GM21381 (cell line): ENCODE data around the gene VPS13C.

Source experiments
- ATAC-seq: cut with Tn5 transposase; IDR thresholded peaks from one replicate; pipeline ENCODE4 v1.9.1; 2021; ENCODE audit warnings: mild to moderate bottlenecking, moderate library complexity; ENCODE audit not compliant: unreplicated experiment

The VPS13C gene

DNA sequence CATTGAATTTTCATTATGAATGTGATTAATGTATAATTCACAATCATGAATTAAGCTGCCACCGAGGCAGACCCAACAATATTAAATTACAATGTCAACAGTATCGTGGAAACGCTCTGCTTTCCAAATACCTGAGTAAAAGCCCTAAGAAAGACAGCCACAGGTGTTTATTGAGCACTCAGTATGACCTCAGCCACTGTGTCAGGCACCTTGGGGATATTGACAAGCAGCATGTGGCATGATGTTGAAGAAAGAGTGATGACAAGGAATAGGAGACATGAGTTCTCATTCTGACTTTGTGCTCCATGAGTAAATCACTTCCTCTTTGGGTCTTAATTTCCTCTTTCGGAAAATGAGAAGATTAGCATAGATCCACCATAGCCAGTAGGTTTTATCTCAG lies 19.3 kb upstream of the VPS13C start:
- no peak for ATAC-seq

DNA sequence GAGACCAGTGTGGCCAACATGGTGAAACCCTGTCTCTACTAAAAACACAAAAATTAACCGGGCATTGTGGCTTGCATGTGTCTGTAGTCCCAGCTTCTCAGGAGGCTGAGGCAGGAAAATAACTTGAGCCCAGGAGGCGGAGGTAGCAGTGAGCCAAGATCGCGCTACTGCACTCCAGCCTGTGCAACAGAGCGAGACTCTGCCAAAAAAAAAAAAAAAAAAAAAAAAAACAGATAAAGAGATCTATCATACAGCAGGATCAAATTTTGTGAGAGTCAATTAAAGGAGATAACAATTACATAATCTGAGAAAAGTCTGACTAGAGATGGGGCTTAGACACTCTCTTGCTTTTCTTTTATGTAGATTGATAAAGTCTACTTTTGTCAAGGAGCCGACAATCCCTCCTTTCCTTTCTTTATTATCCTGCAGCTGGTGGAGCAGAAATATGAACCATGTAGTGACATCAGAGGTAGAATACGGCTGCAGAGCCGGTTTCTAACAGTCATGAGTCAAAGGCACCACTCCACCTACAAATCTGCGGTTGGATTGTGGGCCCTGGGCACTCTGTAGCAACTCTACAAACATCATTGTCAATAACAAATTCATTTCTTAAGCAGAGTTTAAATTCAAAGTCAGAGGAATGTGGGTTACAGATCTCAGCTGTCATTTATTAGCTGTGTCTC lies 15.5 kb upstream of the VPS13C start:
- ATAC-seq, result no peak

DNA sequence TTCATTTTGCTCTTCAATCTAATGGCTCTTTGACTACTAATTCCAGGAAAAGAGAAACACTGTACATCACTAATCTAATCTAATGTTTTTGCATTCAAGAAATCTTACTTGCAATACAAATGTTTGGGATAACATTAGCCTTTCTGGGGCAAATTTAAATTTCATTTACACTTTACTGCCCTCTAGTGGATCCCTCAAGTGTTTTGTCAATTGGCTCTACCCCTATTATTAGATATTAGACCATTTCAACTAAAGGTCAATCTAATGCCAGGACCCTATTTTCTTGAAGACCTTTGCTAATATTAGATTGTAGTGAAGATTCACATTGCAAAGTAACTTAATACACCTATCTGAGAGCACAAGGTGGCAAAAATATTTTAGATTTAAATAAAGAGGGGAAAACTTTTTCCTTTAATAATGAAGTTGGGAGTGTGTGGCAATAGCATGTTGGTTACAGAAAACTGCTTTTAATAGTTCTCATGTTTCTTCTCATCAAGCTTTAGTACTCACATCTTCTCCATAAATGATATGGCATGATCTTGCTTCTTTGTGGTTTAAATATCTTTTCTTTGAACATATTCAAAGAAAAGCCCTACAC lies 11.6 kb upstream of the VPS13C start:
- ATAC-seq, result no peak

DNA sequence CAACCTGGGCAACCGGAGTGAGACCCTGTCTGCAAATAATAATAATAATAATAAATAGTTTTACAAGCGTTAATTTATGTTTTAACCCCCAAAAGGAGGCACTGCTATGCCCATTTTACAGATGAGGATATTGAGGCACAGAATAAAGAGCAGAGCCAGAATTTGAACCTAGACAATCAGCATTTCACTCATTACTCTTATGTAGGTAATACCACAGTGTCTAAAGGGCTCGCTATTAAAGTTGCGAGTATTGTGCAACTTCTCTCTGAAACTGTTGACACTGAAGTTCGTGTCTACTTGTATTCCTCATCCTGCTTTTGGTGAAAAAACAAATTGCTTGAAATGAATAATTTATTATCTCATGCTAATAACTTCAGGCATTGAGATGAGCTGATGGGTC lies 9.3 kb upstream of the VPS13C start:
- no peak for ATAC-seq

DNA sequence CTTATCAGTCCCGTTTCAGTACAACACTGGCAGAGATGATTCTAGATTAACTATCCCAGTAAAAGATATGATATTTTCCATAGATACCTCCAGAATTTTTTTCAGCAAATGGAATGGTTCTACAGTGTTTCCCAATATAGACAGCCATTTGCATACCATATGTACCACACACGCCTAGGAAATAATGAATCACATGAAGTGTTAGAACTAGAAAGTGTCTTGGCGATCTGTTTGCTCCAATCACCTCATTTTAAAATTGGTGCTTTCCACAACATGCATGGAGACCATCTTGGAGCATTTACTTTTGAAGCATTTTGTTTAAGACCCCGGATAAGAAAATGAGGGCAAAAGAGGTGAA lies 8.5 kb upstream of the VPS13C start:
- no peak for ATAC-seq

DNA sequence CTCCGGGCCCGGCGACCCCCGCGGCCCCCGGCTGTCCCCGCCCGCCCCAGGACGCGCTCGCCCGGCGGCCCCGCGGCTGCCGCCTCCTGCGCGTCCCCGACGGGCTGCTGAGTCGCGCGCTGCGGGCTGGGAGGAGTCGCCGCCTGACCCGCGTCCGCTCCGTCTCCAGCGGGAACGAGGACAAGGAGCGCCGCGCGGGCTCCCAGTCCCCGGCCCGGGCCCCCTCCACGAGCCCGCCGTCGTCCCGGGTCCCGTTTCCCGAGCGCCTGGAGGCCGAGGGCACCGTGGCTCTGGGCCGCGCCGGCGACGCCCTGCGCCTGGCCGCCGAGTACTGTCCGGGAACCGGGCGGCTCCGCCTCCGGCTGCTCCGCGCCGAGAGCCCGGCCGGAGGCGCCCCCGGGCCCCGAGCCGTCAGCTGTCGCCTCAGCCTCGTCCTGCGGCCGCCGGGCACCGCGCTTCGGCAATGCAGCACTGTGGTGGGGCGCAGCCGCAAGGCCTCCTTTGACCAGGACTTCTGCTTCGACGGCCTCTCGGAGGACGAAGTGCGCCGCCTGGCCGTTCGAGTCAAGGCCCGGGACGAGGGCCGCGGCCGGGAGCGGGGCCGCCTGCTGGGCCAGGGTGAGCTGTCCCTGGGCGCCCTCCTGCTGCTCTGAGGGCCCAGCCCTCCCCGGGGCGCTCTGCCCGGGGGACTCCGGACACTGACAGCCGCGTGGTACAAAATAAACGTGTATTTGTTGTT lies 8.0 kb upstream of the VPS13C start:
- ATAC-seq, result no peak

DNA sequence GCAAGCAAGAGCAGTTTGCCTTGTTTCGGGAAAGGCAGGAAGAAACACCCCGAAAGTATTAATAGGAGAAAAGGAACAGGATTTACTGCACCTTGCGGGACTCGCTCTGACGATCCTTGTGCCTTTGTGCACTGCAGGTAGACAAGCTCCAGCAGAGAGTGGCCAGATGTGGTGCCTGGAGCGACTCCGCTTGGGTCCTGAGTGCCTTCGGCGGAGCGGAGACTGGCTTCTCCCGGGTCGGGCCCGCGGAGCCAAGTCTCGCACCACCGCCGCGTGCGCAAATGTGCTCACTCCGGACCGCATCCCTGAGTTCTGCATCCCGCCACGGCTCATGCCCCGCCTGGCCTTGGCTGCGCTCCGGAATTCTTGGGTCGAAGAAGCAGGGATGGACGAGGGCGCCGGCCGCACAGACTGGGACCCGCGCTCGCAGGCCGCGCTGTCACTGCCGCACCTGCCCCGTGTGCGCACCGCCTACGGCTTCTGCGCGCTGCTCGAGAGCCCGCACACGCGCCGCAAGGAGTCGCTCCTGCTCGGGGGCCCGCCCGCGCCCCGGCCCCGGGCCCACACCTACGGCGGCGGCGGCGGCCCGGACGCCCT lies 7.3 kb upstream of the VPS13C start:
- ATAC-seq, result no peak

DNA sequence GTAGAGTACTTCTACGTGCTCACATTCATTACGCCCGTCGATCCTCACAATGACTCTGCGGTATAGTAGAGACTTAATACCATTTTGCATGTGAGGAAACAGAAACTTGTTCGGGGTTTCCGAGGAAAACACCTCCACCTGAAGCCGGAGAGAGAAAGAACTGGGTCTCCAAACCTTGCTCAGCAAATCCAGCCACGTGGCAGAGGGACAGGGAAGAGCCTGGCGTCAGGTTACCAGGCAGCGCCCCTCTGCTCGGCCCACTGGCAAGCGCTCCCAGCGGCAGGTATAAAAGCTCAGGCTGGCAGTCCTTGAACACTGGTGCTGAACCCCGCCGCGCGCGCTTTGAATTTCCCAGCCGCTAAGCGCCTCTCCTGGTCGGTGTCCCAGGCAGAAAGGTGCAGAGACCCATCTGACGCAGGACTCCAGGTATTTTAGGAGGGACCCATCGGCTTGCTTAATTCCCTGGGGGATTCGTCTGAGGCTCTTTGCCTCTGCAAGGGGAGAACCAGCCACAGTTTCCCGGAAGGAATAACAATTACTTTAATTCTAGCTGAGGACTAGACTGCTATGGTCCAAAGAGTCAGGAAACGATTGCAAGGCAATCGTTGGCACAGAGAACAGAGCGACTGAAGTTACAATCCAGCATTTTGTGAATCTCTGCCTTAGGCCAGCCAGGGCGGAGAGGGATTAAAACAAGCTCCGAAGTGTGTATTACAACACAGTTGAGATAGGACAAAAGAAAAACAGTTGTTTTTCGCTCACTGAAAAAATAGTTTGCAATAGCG lies 6.6 kb upstream of the VPS13C start, which contains the start of gene C2CD4A:
TSS of gene C2CD4A (plus strand) at position 315 of the 785 bp plus-strand sequence. CDS start 637 bp downstream, outside the sequence.
- ATAC-seq, result no peak

DNA sequence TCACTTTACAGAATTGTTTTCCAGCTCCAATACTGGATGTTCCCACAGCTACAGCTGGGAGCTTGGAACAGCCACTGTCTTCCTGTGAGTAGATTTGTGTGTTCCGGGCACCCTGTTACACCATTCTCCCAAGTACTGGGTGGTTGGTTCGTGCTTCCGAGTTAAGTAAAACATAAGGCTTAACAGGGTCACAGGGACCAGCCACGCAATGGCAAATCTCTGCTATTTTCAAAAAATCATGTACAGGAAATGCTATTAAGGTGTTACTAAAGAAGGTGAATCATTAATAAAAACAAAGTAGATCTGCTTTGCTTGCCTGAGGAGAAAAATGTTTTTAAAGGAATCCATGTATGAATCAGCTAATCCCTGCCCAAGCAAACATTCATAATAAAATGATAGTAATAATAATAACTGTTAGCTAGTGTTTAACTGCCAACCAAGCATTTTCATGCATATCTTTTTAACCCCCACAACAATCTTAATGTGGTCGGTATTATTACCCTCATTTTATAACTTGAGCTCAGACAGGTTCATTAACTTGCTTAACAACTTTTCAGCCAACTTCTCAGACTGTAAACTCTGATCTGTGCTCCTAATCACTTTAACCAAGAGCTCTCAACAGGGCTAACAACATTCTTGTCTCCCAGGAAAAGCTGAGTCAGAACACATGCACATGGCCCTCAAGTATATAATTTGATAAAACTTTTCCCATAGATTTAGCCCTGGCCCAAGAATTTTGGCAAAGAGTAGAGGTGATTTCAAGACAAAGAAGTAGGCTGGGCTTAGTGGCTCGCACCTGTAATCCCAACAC lies 3.8 kb upstream of the VPS13C start:
- no peak for ATAC-seq

DNA sequence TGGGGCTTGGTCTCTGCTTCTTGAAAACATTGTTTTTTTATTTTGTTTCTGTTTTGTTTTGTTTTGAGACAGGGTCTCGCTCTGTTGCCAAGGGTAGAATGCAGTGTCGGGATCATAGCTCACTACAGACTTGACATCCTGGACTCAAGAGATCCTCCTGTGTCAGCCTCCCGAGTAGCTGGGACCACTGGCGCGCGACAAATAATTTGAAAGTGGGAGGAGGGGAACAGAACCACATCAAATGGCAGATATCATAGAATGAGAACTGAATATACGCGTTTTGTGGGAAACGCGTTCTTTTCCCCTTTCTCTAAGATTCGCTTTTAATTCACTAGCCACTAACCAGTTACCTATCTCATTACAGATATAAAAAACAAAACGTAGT lies 641 bp upstream of the VPS13C start:
- no peak for ATAC-seq

DNA sequence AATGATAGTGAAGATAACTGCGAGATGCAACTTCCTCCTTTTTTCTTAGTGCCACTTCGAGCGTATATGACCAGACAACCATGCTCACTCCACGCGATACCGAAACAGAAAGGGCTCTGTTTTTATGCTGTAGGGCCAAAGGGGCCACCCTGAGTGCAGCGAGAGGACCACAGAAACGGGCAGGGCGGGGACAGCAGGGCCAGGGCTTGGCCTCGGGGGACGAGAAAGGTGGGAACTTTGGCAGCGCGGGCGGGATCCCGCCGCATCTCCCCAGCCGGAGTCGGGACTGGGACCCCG lies 483 bp downstream of the VPS13C start:
- ATAC-seq, result peak; percentile 74

DNA sequence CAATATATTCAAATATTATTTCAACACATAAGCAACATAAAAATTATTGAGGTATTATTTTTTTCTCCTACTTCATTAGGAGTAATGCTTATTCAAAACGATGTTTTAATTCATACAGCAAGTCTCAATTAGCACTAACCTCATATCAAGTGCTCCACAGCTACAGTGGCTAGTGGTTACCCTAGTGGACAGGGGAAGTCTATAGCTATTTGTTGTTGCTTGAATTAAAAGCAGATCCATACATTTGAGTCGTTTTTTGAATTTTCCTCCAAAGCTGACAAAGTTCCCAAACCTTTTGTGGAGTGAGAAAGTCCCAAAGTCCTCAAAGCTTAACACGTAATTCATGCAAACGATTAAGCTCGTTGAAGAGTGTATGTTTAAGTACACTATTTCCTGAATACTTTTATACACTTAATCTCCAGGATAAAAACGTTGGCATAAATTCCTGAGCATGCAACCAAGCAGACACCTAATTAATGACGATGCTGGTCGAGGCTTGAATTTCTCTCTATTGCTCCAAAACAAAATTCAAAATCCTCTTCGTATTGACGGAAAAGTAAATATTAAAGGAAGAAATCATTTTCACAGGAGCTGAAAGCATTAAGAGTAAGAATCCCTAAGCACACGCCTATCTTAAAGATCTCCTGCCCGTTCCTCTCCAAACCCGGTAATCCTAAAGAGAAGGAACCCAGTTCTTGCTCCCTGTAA lies 985 bp downstream of the VPS13C start:
- no peak for ATAC-seq

DNA sequence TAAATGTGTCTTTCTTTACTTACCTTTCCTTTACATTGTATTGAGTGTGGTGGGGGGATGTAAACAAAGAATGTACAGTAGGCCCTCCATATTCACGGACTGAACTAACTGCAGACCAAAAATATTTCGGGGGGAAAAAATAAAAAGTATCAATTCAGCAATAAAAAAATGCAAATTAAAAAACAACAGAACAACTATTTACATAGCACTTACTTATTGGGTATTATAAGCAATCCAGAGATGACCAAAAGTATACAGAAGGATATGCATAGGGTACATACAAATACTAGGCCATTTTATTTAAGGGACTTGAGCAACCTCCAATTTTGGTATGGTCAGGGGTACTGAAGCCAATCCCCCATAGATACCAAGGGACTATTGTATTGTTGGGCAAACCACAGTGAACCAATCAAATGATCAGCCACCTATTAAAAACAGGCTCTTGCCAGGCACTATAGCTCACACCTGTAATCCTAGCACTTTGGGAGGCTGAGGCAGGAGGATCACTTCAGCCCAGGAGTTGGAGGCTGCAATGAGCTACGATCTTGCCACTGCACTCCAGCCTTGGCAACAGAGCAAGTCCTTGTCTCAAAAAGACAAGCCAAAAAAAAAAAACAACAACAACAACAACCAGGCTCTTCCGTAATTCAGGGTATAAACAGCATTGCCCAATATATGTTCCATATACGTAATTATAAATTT lies 1.8 kb downstream of the VPS13C start:
- no peak for ATAC-seq

DNA sequence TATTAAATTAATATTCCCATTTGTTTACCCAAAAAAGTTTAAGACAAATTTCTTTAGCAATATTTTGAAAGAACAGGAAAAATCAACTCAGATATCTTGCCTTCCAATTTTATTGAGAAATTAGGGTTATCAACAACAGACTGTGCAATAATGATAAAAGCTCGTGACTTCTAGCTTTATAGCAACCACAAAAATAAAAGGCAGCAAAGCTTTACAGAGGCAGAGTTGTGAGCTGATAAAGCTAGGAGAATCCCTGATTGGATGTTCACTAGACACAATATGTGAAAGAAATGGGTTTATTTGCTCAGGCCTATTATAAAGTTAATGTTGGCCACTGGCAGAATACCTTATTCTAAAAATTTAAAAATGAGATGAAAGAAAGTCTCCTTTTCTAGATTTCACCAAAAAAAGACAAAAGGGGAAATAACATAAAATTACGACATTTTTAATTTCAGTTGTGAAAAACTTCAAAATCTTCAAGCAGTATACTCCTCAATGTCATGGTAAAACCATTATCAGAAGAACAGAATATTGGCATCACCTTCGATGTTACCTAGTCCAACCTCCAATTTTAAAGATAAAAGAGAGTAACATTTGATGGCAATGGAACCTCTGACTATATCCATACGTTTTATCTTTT lies 2.8 kb downstream of the VPS13C start:
- ATAC-seq, result no peak

DNA sequence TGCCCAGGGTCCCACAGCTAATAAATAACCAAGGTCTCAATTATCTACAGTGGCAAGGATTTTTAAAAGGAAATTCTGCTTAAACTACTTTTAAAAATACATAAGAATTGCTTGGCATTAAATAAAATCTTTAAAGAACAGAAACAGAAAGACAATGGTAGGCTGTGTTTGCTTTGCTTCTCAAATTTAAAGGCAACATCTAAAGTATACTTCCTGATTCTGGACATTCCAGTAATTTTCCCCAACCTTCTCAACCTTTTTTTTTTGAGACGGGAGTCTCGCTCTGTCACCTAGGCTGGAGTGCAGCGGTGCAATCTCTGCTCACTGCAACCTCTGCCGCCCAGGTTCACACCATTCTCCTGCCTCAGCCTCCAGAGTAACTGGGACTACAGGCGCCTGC lies 5.3 kb downstream of the VPS13C start:
- no peak for ATAC-seq

DNA sequence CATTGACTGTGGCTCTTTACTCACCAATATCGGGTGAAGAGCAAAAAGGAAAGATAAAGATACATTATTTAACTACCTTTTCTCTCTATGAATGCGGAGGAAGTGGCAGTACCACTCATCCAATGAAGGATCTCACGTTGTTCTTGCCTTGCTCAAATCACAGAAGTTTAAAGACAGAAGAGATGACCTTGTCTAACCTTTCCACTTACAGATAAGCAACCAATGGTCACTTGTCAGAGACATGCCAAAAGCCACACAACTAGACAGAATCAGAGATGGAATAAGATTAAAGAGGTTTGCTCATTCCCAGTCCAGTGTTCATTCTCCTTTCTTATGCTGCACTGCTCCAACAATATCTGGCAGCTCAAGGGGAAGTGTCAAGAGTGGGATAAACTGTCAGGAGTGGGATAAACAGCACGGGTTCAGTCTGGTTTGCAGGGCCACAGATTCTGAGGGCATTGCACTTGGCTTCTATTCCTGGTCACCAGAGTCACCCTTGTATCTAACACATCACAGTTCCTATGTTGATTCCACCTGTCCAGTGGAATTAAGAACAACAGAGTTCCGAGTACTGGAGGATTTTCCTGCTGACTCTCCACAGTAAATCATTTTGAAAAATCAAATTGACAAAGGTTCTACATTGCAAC lies 6.7 kb downstream of the VPS13C start:
- ATAC-seq, result no peak

DNA sequence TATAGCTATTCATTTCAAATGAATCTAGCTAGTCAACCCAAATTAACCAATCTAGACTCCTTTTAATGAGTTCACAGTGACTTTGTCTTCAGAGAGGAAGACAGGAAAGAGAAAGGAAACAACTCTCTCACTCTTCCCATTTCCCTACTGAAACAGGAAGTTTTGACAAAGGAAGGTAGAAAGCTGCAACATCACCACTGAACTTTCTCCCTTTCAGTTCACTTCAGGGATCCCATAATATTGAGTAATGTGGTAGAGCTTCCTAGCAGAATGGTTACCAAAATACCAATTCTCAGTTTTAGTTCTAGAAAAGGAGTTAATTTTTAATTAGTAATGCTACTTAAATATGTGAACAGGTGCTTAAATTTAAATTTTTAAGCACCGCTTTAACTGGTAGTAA lies 7.5 kb downstream of the VPS13C start:
- ATAC-seq, result no peak

DNA sequence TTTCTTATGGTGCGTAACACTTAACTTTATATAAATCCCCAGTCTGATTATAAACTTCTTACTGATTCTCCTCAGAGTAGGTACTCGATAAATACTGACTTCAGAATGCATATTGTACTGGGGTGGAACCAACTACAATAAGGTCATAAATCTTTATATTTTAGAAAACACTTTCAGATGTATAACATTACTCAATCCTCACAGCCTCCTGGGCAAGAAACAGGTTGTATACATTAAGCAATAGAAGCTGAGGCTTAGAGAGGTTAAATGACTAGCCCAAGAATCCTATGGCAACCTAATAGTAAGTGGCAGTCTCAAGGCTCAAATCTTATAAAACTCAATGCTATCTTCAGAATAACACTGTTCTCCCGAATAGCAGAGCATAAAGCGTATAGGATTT lies 9.1 kb downstream of the VPS13C start:
- no peak for ATAC-seq
